Measurements from ENCODE around the gene CDH15.

DNA sequence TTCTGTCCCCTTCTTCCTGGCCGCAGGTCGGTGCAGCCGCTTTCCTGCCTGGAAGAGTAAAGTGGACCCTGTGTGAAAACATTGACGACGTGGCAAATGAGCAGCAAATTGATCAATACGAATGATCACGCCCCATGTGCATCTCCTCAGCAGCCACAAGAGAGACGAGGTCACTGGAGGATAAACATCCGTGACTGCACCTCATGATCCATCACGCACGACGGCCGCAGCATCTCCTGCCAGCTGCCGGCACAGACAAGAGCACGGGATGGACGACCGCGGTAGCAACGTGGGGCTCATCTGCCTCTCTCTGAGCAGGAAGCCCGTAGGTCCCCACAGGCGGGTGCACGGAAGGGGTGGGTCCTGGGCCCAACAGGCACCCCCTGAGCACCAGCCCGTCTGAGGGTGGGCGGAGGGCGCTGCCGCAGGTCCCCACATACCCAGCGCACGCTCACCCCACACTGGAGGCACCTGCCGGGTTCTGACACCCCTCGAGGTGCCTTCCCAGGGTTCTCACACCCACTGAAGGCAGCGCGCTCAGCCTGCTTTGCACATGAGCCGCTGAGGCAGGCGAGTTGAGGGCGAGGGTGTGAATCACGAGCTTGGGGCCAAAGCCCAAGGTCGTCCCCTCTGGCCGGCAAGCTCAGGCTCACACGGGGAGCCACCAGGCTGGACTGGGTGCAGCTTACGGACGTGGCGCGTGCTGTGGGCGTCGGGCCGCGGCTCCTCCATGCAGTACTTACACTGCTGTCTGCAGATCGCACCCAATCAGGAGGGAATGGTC, 12.3 kb upstream of the CDH15 start:
- no peak for TF ChIP-seq EP300 (IDR thresholded peaks at IDR 0.05)
- no peak for TF ChIP-seq POLR2A (IDR thresholded peaks at IDR 0.05)

All from ovary (tissue), 1 donor.